B cell (primary cell): ENCODE data around the gene GNPDA1. TPM values are rescaled to one million over a fixed set of nuclear protein-coding genes. Genes with fewer than 3 reads are reported as not detected.
A peak's percentile ranks its signal among the peaks of the same experiment; 100 is the strongest.

Source experiments
- ATAC-seq: fragments of 200-7000 bp; cut with Tn5 transposase; one replicate; pipeline ENCODE4 v1.10.0; 2021; ENCODE audit warnings: low read depth, mild to moderate bottlenecking, moderate number of reproducible peaks, moderate library complexity
- CTCF ChIA-PET: fragments of 350-600 bp; sonication (Branson Sonifier 250); formaldehyde crosslinking; loops from one replicate; lab custom pipeline; 2021; ENCODE audit warnings: antibody characterized with exemption, inconsistent platforms; lab: Charles Lee
- POLR2A ChIA-PET: fragments of 350-600 bp; sonication (Branson Sonifier 250); formaldehyde crosslinking; loops from one replicate; lab custom pipeline; 2021; ENCODE audit warnings: antibody characterized with exemption; lab: Charles Lee
- DNase-seq: peaks from one replicate; pipeline ENCODE4 v3.0.0; 2013
- H2AFZ ChIP-seq: 2 replicates; pipeline ENCODE4 v1.6.1; 2012; ENCODE audit warnings: mild to moderate bottlenecking, low read depth, low read length; ENCODE audit not compliant: insufficient read depth, poor library complexity, severe bottlenecking
- H3K27ac ChIP-seq, 2 donors: 1 replicate in 1 of 2; 2 replicates in 1 of 2; pipeline ENCODE4 v1.5.1; 2012 to 2013; ENCODE audit warnings: low read length in 2 of 2, mild to moderate bottlenecking in 2 of 2, moderate library complexity in 1 of 2
- H3K27me3 ChIP-seq, 4 experiments: fragments of 200-600 bp in 1 of 4; sonication (generic) in 1 of 4; replicated peaks in 1 of 4; 1 replicate in 2 of 4; 2 replicates in 2 of 4; pipeline versions ENCODE4 v1.6.1 to v1.7.0; 2013 to 2016; ENCODE audit warnings: low read length in 3 of 4, mild to moderate bottlenecking in 2 of 4, mixed read lengths in 1 of 4, moderate library complexity in 1 of 4; ENCODE audit not compliant: insufficient read depth in 4 of 4, control insufficient read depth in 3 of 4; ENCODE audit errors: control extremely low read depth in 1 of 4
- H3K36me3 ChIP-seq, 2 experiments: replicated peaks in 1 of 2; 1 replicate in 1 of 2; 2 replicates in 1 of 2; pipeline versions ENCODE4 v1.6.1 to v1.7.1; 2013; ENCODE audit warnings: low read length in 1 of 2; ENCODE audit not compliant: insufficient read depth in 2 of 2, control insufficient read depth in 1 of 2; ENCODE audit errors: control extremely low read depth in 1 of 2, extremely low read depth in 1 of 2
- H3K4me1 ChIP-seq, 2 donors: fragments of 200-600 bp in 1 of 2; sonication (generic) in 1 of 2; 1 replicate in 1 of 2; 2 replicates in 1 of 2; pipeline versions ENCODE4 v1.5.1 to v1.6.1; 2013 to 2017; ENCODE audit warnings: low read length in 2 of 2; ENCODE audit not compliant: control insufficient read depth in 2 of 2, insufficient read depth in 2 of 2
- H3K4me2 ChIP-seq: replicated peaks from 2 replicates; pipeline ENCODE3; 2012; ENCODE audit warnings: mild to moderate bottlenecking, low read depth, low read length; ENCODE audit not compliant: poor library complexity, severe bottlenecking
- H3K4me3 ChIP-seq, 5 experiments: fragments of 200-600 bp in 1 of 5; sonication (generic) in 1 of 5; 1 replicate in 3 of 5; 2 replicates in 2 of 5; pipeline versions ENCODE4 v1.5.1 to v1.7.0; 2011 to 2016; ENCODE audit warnings: low read length in 4 of 5, mild to moderate bottlenecking in 4 of 5, low read depth in 2 of 5, control low read depth in 1 of 5, moderate library complexity in 1 of 5; ENCODE audit not compliant: insufficient read depth in 1 of 5; ENCODE audit errors: control extremely low read depth in 1 of 5, extremely low read depth in 1 of 5
- H3K79me2 ChIP-seq: fragments of 200-600 bp; sonication (generic); one replicate; pipeline ENCODE4 v1.6.0; 2016; ENCODE audit warnings: low read length; ENCODE audit not compliant: control insufficient read depth, insufficient read depth
- H3K9ac ChIP-seq: fragments of 200-600 bp; sonication (generic); 2 replicates; pipeline ENCODE4 v1.6.1; 2017; ENCODE audit warnings: mild to moderate bottlenecking, low read length, moderate library complexity
- H3K9me3 ChIP-seq, 3 donors: one replicate each; pipeline versions ENCODE4 v1.6.1 to v1.7.1; 2013; ENCODE audit warnings: low read length in 2 of 3; ENCODE audit not compliant: control insufficient read depth in 2 of 3, insufficient read depth in 1 of 3; ENCODE audit errors: control extremely low read depth in 1 of 3
- H4K20me1 ChIP-seq: 2 replicates; pipeline ENCODE4 v1.6.0; 2012; ENCODE audit warnings: mild to moderate bottlenecking, low read length; ENCODE audit not compliant: insufficient read depth, control insufficient read depth, poor library complexity, severe bottlenecking
- H3K27ac Mint-ChIP-seq: one replicate; pipeline ENCODE4 v1.8.0; 2021; ENCODE audit warnings: mixed read lengths
- H3K27me3 Mint-ChIP-seq: one replicate; pipeline ENCODE4 v1.8.0; 2021; ENCODE audit warnings: mixed read lengths
- H3K4me1 Mint-ChIP-seq: one replicate; pipeline ENCODE4 v1.8.0; 2021; ENCODE audit warnings: mixed read lengths
- H3K4me3 Mint-ChIP-seq: one replicate; pipeline ENCODE4 v1.8.0; 2021; ENCODE audit warnings: mixed read lengths
- H3K9me3 Mint-ChIP-seq: one replicate; pipeline ENCODE4 v1.8.0; 2022; ENCODE audit warnings: mixed read lengths; ENCODE audit not compliant: insufficient read depth
- CTCF ChIP-seq: fragments of 200-600 bp; IDR thresholded peaks from one replicate; pipeline ENCODE4 v1.8.0; 2022; ENCODE audit warnings: antibody characterized with exemption, mild to moderate bottlenecking
- EZH2 ChIP-seq: IDR thresholded peaks from 2 replicates; pipeline ENCODE4 v1.6.1; 2012; ENCODE audit warnings: borderline replicate concordance, low read depth, mild to moderate bottlenecking, moderate library complexity, low read length; ENCODE audit not compliant: insufficient read depth, poor library complexity, severe bottlenecking
- WGBS: methylation state at CpG from one replicate; pipeline ENCODE4 v1.1.5; 2013; ENCODE audit warnings: missing lambda C conversion rate; ENCODE audit not compliant: insufficient coverage; 5-methylcytosine and 5-hydroxymethylcytosine counted together
- intact Hi-C: fragments of 100-400 bp; cut with micrococcal nuclease; formaldehyde crosslinking; loops from one replicate; pipeline ENCODE4 v1.10.0; 2022
- polyA plus RNA-seq: library from polyadenylated mRNA; depleted of rRNA; stranded (reverse); fragments of >200 nt; gene quantifications from 2 replicates; pipeline ENCODE4 v1.2.3, GENCODE V29; 2012
- total RNA-seq, 2 donors: library from RNA; stranded (reverse); fragments of 120-200 nt in 1 of 2; gene quantifications; 1 replicate in 1 of 2; 2 replicates in 1 of 2; pipeline versions ENCODE4 v1.2.3 to v1.2.4, GENCODE V29; 2013 to 2022

Gene GNPDA1
- total and polyA plus RNA-seq, 2 donors (not counting 1 experiment from before 2014, with no cell fraction given): 3.1 to 12.1 TPM

- Histone ChIP-seq H3K4me2 (no peak overlapping the region), H4K20me1 (peaks cover 19% of the 10 kb centered on the region), H3K4me3 (no peak overlapping the region), H3K36me3 (peaks cover 7 to 59% of the 10 kb centered on the region in 2 experiments), H3K9me3 (no peaks in the 10 kb centered on the region), H3K27ac (peak overlapping the region in 1 of 2 donors; percentile 22), H3K79me2 (peaks cover 10% of the 10 kb centered on the region), H3K27me3 (no peaks in the 10 kb centered on the region), H3K9ac (no peak overlapping the region), H2AFZ (no peak overlapping the region), H3K4me1 (no peaks in the 10 kb centered on the region)
- Mint-ChIP-seq H3K27ac (no peak overlapping the region), H3K27me3 (no peaks in the 10 kb centered on the region), H3K4me1 (no peaks in the 10 kb centered on the region), H3K9me3 (no peaks in the 10 kb centered on the region), H3K4me3 (no peak overlapping the region)
- ATAC-seq (no peak), DNase-seq (no peak)
- POLR2A ChIA-PET: interaction anchor here (0.7 kb wide), 2 partner anchors 21 to 62 kb away, joined by 4 read pairs; no protein-coding TSS in a partner anchor
- CTCF ChIA-PET: interaction anchor here (0.7 to 10.8 kb wide), 11 partner anchors 10 to 1287 kb away, joined by 3 to 208 read pairs (median 7); partner anchors contain the start of genes GNPDA1 and RNF14
- no peak for TF ChIP-seq CTCF
- no peak for TF ChIP-seq EZH2
- WGBS: no CpG with 5 or more reads among the region's 1 CpG
- intact Hi-C loops: loop anchor here (5.0 kb wide), 1 partner anchor 558 kb away; no protein-coding TSS in a partner anchor
These were observed 23.1 kb downstream of the GNPDA1 start for GRCh38 chr5:141989720-141990119.

GRCh38 chr5:141986072-141986471 is 26.8 kb downstream of the GNPDA1 start:
- no peaks in the 10 kb centered on the region for H3K9me3 ChIP-seq
- no peaks in the 10 kb centered on the region for H3K79me2 ChIP-seq
- H3K9me3 Mint-ChIP-seq: no peaks in the 10 kb centered on the region
- H3K4me1 Mint-ChIP-seq: no peaks in the 10 kb centered on the region
- ChIA-PET POLR2A (no interaction called here), CTCF (interaction anchor here (0.7 to 1.8 kb wide), 4 partner anchors 16 to 394 kb away, joined by 3 to 6 read pairs (median 4); partner anchors contain the start of gene RNF14)
- no peak overlapping the region for H3K27ac Mint-ChIP-seq
- H3K4me2 ChIP-seq: no peak overlapping the region
- no peak overlapping the region for H3K27ac ChIP-seq
- TF ChIP-seq EZH2: no peak
- no peak for TF ChIP-seq CTCF
- no peak overlapping the region for H3K4me3 ChIP-seq
- H3K36me3 ChIP-seq: peaks cover 13 to 72% of the 10 kb centered on the region in 2 experiments
- DNase-seq (no peak), ATAC-seq (no peak)
- H3K27me3 Mint-ChIP-seq: no peaks in the 10 kb centered on the region
- H3K4me3 Mint-ChIP-seq: no peak overlapping the region
- no peaks in the 10 kb centered on the region for H3K4me1 ChIP-seq
- H2AFZ ChIP-seq: no peak overlapping the region
- no peaks in the 10 kb centered on the region for H4K20me1 ChIP-seq
- no peaks in the 10 kb centered on the region for H3K27me3 ChIP-seq
- H3K9ac ChIP-seq: no peak overlapping the region
- intact Hi-C loops: no loop called here
